HG02938 (cell line): ENCODE data around the gene REN.

Experiments used
- ATAC-seq: cut with Tn5 transposase; IDR thresholded peaks from one replicate; pipeline ENCODE4 v1.9.1; 2021; ENCODE audit warnings: mild to moderate bottlenecking, moderate library complexity; ENCODE audit not compliant: unreplicated experiment

Gene REN

GRCh38 chr1:204110894-204111633 lies 55.1 kb downstream of the REN start:
- no peak for ATAC-seq

- ATAC-seq, result no peak
Observed at GRCh38 chr1:204108312-204109141, 57.6 kb downstream of the REN start.

GRCh38 chr1:204107892-204108291 lies 58.2 kb downstream of the REN start:
- no peak for ATAC-seq

GRCh38 chr1:204106825-204107224 lies 59.3 kb downstream of the REN start:
- no peak for ATAC-seq

- no peak for ATAC-seq
Observed at GRCh38 chr1:204105131-204105515, 61.0 kb downstream of the REN start.
